Mesenchymal stem cell (in vitro differentiated cells and primary cell): Measurements from ENCODE around the gene ABCA1.

Experiments used
- DNase-seq: peaks from one replicate; pipeline ENCODE4 v3.0.0-alpha.2; 2013
- H2AFZ ChIP-seq: one replicate; pipeline ENCODE4 v1.6.1; 2013; ENCODE audit warnings: low read depth, mild to moderate bottlenecking, control low read depth, inconsistent platforms, low read length, moderate library complexity
- H2AK5ac ChIP-seq: 2 replicates; pipeline ENCODE4 v1.6.1; 2013; ENCODE audit warnings: low read length, moderate library complexity, mild to moderate bottlenecking, inconsistent platforms; ENCODE audit not compliant: severe bottlenecking
- H2BK120ac ChIP-seq: one replicate; pipeline ENCODE4 v1.6.1; 2013; ENCODE audit warnings: low read depth, mild to moderate bottlenecking, inconsistent platforms, low read length, moderate library complexity
- H2BK12ac ChIP-seq, 2 experiments: one replicate each; pipeline ENCODE4 v1.6.1; 2013; ENCODE audit warnings: inconsistent platforms in 2 of 2, low read length in 2 of 2, mild to moderate bottlenecking in 2 of 2, moderate library complexity in 2 of 2, control low read depth in 1 of 2
- H2BK15ac ChIP-seq: one replicate; pipeline ENCODE4 v1.6.1; 2013; ENCODE audit warnings: mild to moderate bottlenecking, low read depth, inconsistent platforms; ENCODE audit not compliant: poor library complexity, severe bottlenecking
- H2BK5ac ChIP-seq: 2 replicates; pipeline ENCODE4 v1.6.1; 2013; ENCODE audit warnings: low read depth, mild to moderate bottlenecking, low read length, control low read depth, inconsistent platforms; ENCODE audit not compliant: poor library complexity, severe bottlenecking
- H3K14ac ChIP-seq, 2 experiments: one replicate each; pipeline ENCODE4 v1.6.1; 2013; ENCODE audit warnings: inconsistent platforms in 2 of 2, low read length in 2 of 2, control low read depth in 1 of 2, mild to moderate bottlenecking in 1 of 2, moderate library complexity in 1 of 2
- H3K18ac ChIP-seq, 2 experiments: one replicate each; pipeline ENCODE4 v1.6.1; 2013; ENCODE audit warnings: inconsistent platforms in 2 of 2, low read length in 2 of 2, control low read depth in 1 of 2, low read depth in 1 of 2, mild to moderate bottlenecking in 1 of 2
- H3K23ac ChIP-seq, 2 experiments: one replicate each; pipeline ENCODE4 v1.6.1; 2013; ENCODE audit warnings: inconsistent platforms in 2 of 2, low read length in 2 of 2, mild to moderate bottlenecking in 2 of 2, moderate library complexity in 2 of 2, control low read depth in 1 of 2
- H3K27ac ChIP-seq: 2 replicates; pipeline ENCODE4 v1.5.1; 2013; ENCODE audit warnings: mild to moderate bottlenecking, moderate library complexity, low read length, control low read depth, inconsistent platforms; ENCODE audit not compliant: poor library complexity, severe bottlenecking
- H3K27me3 ChIP-seq, 2 experiments: 2 replicates each; pipeline versions ENCODE4 v1.6.1 to v1.7.0; 2013; ENCODE audit warnings: low read length in 2 of 2, mild to moderate bottlenecking in 2 of 2, moderate library complexity in 2 of 2, control low read depth in 1 of 2, inconsistent platforms in 1 of 2; ENCODE audit not compliant: control insufficient read depth in 1 of 2, insufficient read depth in 1 of 2
- H3K36me3 ChIP-seq, 2 experiments: 2 replicates each; pipeline versions ENCODE4 v1.6.1 to v1.7.0; 2013; ENCODE audit warnings: low read length in 2 of 2, control low read depth in 1 of 2, inconsistent platforms in 1 of 2, low read depth in 1 of 2, mild to moderate bottlenecking in 1 of 2; ENCODE audit not compliant: insufficient read depth in 2 of 2, control insufficient read depth in 1 of 2
- H3K4ac ChIP-seq, 2 experiments: one replicate each; pipeline ENCODE4 v1.6.1; 2013; ENCODE audit warnings: inconsistent platforms in 2 of 2, low read length in 2 of 2, mild to moderate bottlenecking in 2 of 2, moderate library complexity in 2 of 2, control low read depth in 1 of 2, low read depth in 1 of 2
- H3K4me1 ChIP-seq: 2 replicates; pipeline ENCODE4 v1.6.1; 2013; ENCODE audit warnings: low read depth, low read length, control low read depth; ENCODE audit not compliant: control insufficient read depth, insufficient read depth
- H3K4me2 ChIP-seq: 2 replicates; pipeline ENCODE4 v1.6.1; 2013; ENCODE audit warnings: low read length, mild to moderate bottlenecking, inconsistent platforms; ENCODE audit not compliant: poor library complexity, severe bottlenecking
- H3K4me3 ChIP-seq, 2 experiments: 2 replicates each; pipeline versions ENCODE4 v1.5.1 to v1.7.0; 2013; ENCODE audit warnings: low read length in 2 of 2, mild to moderate bottlenecking in 2 of 2, control low read depth in 1 of 2, low read depth in 1 of 2; ENCODE audit not compliant: insufficient read depth in 1 of 2
- H3K79me1 ChIP-seq: replicated peaks from 2 replicates; pipeline ENCODE4 v1.6.1; 2013; ENCODE audit warnings: mild to moderate bottlenecking, control low read depth, low read length, inconsistent platforms; ENCODE audit not compliant: poor library complexity, severe bottlenecking
- H3K9ac ChIP-seq: 2 replicates; pipeline ENCODE4 v1.7.0; 2013; ENCODE audit warnings: mild to moderate bottlenecking, low read length, moderate library complexity
- H3K9me3 ChIP-seq: 2 replicates; pipeline ENCODE4 v1.7.0; 2013; ENCODE audit warnings: mild to moderate bottlenecking, low read length; ENCODE audit not compliant: control insufficient read depth
- H4K8ac ChIP-seq: one replicate; pipeline ENCODE4 v1.6.1; 2013; ENCODE audit warnings: inconsistent platforms, mild to moderate bottlenecking, low read length, moderate library complexity
- H4K91ac ChIP-seq: one replicate; pipeline ENCODE4 v1.6.1; 2013; ENCODE audit warnings: mild to moderate bottlenecking, low read length, inconsistent platforms
- WGBS: methylation state at CpG from one replicate; pipeline ENCODE4 v1.1.7; 2013; ENCODE audit warnings: mixed read lengths; 5-methylcytosine and 5-hydroxymethylcytosine counted together

Gene ABCA1

DNA sequence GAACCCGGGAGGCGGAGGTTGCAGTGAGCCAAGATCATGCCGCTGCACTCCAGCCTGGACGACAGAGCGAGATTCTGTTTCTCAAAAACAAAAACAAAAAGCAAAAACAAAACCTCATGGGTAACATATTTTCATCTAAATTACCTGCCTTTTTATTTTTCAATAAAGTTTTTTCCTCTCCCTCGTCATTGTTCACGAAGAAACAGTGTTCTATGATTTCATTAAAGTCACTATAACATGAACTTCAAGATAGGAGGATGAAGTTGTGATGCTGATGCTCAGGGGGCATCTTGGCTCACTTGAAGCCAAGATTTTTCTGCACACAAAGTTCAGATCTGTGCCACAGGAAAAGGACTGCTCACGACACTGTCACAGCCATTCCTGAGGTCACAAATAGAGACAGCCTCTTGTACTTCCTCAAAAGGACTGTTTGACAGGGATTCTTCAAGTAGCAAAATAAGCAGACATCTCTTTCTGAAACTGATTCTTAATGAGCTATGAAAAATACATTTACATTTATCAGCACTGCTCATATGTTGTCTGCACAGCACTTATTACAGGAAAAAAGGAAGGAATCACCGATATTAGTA lies 147.9 kb downstream of the ABCA1 start:
- Histone ChIP-seq H2BK15ac (no peak overlapping the region), H3K79me1 (no peaks in the 10 kb centered on the region), H2BK5ac (no peak overlapping the region), H3K9me3 (no peaks in the 10 kb centered on the region), H4K8ac (no peak overlapping the region), H2BK120ac (no peak overlapping the region), H3K4me2 (no peak overlapping the region), H3K18ac (no peak overlapping the region), H3K36me3 (peaks cover 9 to 46% of the 10 kb centered on the region in 2 experiments), H2BK12ac (no peak overlapping the region), H4K91ac (no peak overlapping the region), H3K9ac (no peak overlapping the region), H3K4me1 (no peaks in the 10 kb centered on the region), H2AFZ (no peak overlapping the region), H3K4me3 (no peak overlapping the region), H2AK5ac (no peak overlapping the region), H3K27ac (no peak overlapping the region), H3K14ac (no peak overlapping the region), H3K23ac (no peak overlapping the region), H3K27me3 (no peaks in the 10 kb centered on the region), H3K4ac (no peak overlapping the region)
- DNase-seq: no peak
- WGBS: 96% methylated on average over 6 of the region's 9 CpGs

DNA sequence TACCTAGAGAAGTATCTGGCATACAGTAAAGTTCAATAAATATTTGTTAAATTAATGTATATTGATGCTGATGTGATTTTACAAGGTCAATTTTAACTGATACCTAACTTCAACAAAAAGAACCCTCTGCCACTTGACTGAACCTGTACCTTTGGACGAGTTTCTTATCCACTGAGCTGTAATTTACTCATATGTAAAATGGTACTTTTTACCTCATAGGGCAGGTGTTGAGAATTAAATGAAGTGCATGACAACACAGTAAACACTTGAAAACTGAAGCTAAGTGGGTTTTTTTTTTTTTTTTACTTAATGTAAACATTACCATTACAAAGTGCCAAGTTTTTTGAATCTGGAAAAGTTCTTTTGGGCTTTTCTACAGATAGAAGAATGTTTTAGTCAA lies 148.6 kb downstream of the ABCA1 start:
- Histone ChIP-seq H3K4me2 (no peak overlapping the region), H3K4me1 (no peaks in the 10 kb centered on the region), H2BK15ac (no peak overlapping the region), H3K27ac (no peak overlapping the region), H2BK5ac (no peak overlapping the region), H3K4ac (no peak overlapping the region), H3K14ac (no peak overlapping the region), H2BK12ac (no peak overlapping the region), H3K9me3 (no peaks in the 10 kb centered on the region), H2BK120ac (no peak overlapping the region), H3K4me3 (no peak overlapping the region), H3K9ac (no peak overlapping the region), H3K79me1 (no peaks in the 10 kb centered on the region), H3K27me3 (no peaks in the 10 kb centered on the region), H3K18ac (no peak overlapping the region), H4K91ac (no peak overlapping the region), H3K36me3 (peaks cover 5 to 40% of the 10 kb centered on the region in 2 experiments), H2AFZ (no peak overlapping the region), H4K8ac (no peak overlapping the region), H2AK5ac (no peak overlapping the region), H3K23ac (no peak overlapping the region)
- no peak for DNase-seq
- no CpG with 5 or more reads among the region's 1 CpG for WGBS

DNA sequence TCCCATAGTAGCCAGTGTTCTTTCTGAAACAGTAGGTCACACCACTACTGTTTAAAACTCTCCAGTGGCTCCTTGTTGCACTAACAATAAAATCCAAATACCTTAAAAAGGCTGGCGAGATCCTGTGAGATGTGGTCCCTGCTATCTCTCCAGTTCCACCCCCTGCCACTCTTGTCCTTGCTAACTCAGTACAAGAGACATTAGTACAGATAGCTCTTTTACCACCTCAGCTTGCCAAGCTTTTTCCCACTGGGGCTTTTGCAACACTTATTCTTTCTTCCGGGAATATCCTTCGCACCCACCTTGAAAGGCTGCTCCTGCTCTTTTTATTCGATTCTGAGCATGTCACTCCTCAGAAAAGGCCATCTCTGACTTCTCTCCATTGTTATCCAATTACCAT lies 149.2 kb downstream of the ABCA1 start:
- H2BK5ac ChIP-seq: no peak overlapping the region
- H3K4me2 ChIP-seq: no peak overlapping the region
- DNase-seq: no peak
- no peak overlapping the region for H3K4me3 ChIP-seq
- H3K23ac ChIP-seq: no peak overlapping the region
- H3K4me1 ChIP-seq: no peaks in the 10 kb centered on the region
- H3K18ac ChIP-seq: no peak overlapping the region
- no peak overlapping the region for H4K8ac ChIP-seq
- WGBS: 88% methylated on average over 4 of the region's 4 CpGs
- H3K27me3 ChIP-seq: no peaks in the 10 kb centered on the region
- no peak overlapping the region for H2AK5ac ChIP-seq
- H2BK12ac ChIP-seq: no peak overlapping the region
- H4K91ac ChIP-seq: no peak overlapping the region
- H3K4ac ChIP-seq: no peak overlapping the region
- H2BK15ac ChIP-seq: no peak overlapping the region
- no peak overlapping the region for H3K27ac ChIP-seq
- no peaks in the 10 kb centered on the region for H3K79me1 ChIP-seq
- no peak overlapping the region for H2BK120ac ChIP-seq
- no peak overlapping the region for H3K9ac ChIP-seq
- peaks cover 5 to 34% of the 10 kb centered on the region in 2 experiments for H3K36me3 ChIP-seq
- H2AFZ ChIP-seq: no peak overlapping the region
- H3K9me3 ChIP-seq: no peaks in the 10 kb centered on the region
- H3K14ac ChIP-seq: no peak overlapping the region

DNA sequence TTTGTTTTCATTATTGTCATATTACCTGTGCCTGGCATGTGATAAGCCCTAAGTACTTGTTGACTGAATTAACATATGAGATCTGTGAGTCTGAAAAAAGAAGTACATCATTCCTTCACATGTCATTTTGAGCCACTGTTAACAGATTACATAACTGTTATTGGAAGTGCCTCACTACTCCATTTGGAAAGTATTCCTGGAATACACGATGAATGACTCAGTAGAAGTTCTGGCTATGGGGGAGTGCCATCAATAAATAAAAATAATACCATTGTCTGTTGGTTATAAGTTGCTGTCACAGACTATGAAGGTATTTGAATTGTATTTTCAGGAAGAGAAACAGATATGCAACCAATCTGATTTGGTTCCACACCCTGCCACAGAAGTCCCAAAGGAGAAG lies 151.2 kb downstream of the ABCA1 start:
- Histone ChIP-seq H2BK5ac (no peak overlapping the region), H3K4me3 (no peak overlapping the region), H4K91ac (no peak overlapping the region), H2AK5ac (no peak overlapping the region), H4K8ac (no peak overlapping the region), H3K4ac (no peak overlapping the region), H2BK12ac (no peak overlapping the region), H3K4me1 (no peaks in the 10 kb centered on the region), H2AFZ (no peak overlapping the region), H3K9me3 (no peaks in the 10 kb centered on the region), H3K23ac (no peak overlapping the region), H3K36me3 (peaks cover 0 to 17% of the 10 kb centered on the region in 2 experiments), H3K27ac (no peak overlapping the region), H3K27me3 (no peaks in the 10 kb centered on the region), H3K4me2 (no peak overlapping the region), H3K14ac (no peak overlapping the region), H2BK15ac (no peak overlapping the region), H3K9ac (no peak overlapping the region), H2BK120ac (no peak overlapping the region), H3K18ac (no peak overlapping the region), H3K79me1 (no peaks in the 10 kb centered on the region)
- 86% methylated on average over 1 of the region's 1 CpG for WGBS
- no peak for DNase-seq
